LHCN-M2 (cell line): ENCODE results near the gene TRPM8. TPM values are rescaled to one million over a fixed set of nuclear protein-coding genes. Genes with fewer than 3 reads are reported as not detected.
"Not testable (repeated sequence)": the region's sequence is repeated elsewhere in the genome, so short reads cannot be mapped to it uniquely, and the experiment has no call there.

Experiments used
- DNase-seq: peaks from one replicate; pipeline ENCODE4 v3.0.0-alpha.2; 2012; ENCODE audit warnings: low read depth
- total RNA-seq: library from RNA; depleted of rRNA; stranded (reverse); fragments of >200 nt; gene quantifications from 2 replicates; pipeline ENCODE4 v1.2.3, GENCODE V29; 2014

The TRPM8 gene
- total RNA-seq, 1 experiment from 2014 or later = 0.80 TPM

- DNase-seq = no peak
These were observed 18.9 kb downstream of the TRPM8 start for GRCh38 chr2:233936089-233936488.

DNA sequence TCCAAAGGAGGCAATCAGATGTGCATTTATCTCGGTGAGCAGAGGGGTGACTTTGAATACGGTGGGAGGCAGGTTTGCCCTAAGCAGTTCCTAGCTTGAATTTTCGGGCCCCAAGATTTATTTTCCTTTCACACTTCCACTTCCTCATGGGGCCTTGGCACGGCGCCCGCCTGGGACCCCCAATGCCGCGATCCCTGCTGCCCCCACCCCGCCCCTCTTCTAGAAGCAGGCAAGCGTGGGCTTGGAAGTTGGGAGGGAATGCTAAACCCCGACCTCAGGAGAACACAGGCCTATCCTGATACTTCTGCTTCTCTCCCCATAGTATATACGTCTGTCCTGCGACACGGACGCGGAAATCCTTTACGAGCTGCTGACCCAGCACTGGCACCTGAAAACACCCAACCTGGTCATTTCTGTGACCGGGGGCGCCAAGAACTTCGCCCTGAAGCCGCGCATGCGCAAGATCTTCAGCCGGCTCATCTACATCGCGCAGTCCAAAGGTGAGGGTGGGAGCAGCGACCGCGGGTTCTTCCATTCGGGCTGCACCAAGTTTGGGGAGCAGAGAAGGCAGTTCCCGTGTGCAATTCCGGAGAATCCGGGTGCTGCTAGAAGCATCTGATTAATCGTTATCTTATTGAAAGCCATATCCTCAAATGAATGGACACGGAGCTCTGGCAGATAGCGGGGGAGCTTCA, 21.6 kb downstream of the TRPM8 start:
- DNase-seq = peak; percentile 8

GRCh38 chr2:233940376-233941276, 23.5 kb downstream of the TRPM8 start:
- DNase-seq = no peak

DNA sequence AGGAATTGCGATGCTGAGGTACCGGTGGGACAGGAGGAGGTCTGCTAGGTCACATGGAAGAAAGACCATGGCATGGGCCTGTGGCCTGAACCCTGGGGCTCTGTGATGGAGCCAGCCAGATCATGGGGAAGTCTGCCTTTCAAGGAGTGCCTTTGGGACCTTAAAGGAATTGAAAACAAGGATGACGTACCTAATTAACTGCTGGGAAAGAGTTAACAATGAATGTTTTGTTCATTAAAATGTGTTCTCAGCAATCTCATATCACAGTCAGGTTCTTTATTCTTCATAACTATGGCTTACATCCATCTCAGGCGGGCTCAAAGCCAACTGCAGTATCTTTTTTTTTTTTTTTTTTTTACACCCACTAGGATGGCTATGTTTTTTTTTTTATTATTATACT, 25.6 kb downstream of the TRPM8 start:
- DNase-seq = no peak

DNA sequence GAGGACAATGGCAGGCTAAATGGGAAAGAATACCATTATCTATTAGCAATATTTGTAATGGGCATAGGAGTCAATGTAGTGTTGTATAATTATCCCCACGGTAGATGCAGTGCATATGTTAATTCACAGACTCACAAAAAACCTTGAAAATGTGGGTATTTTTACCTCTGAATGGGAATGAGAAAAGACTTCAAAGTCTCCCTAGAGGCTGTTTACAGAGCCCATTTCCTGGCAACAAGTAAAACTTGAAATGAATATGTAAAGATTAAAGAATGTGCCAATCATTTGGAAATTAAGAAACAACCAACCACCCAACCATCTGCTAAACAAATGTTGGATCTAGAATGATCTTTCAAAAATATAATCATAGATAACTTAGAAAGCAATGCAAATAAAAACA, 27.1 kb downstream of the TRPM8 start:
- no peak for DNase-seq

DNA sequence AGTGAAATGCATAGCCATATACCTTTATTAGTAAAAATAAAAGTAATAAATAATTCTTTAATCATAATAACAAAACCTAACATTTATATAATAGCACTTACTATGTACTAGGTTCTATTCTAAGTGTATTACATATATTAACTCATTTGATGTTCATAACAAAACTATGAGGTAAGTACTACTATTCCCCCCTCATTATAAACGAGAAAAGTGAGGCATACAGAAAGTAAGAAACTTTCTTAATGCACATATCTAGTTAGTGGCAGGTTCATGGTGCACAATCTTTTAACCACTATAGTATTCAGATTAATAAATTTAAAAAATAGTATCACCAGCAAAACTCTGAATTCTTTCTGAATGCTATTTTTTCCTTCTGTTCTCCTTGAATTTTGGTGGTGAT, 27.5 kb downstream of the TRPM8 start:
- no peak for DNase-seq

- DNase-seq = no peak
These were observed 28.0 kb downstream of the TRPM8 start for GRCh38 chr2:233945146-233945545.

- DNase-seq = peak; percentile 17
These were observed 33.1 kb downstream of the TRPM8 start for GRCh38 chr2:233950078-233950825.

DNA sequence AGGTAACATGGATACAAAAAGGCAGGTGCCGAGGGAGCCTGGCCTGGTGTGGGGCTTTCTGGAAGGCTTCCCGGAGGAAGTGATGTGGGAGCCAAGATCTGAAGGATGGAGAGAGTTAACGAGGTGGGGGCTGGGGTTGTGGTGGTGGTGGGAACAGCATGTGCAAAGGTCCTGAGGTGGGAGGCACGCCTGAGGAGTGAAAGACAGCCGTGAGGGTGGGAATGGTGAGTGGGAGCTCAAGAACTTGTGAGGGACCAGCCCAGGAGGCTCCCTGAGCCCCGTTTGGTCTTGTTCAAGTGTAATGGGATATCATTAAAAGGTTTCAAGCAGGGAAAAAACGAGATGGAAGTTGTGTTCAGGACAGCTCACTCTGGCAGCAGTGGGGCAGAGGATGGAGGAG, 35.2 kb downstream of the TRPM8 start:
- DNase-seq = no peak

- no peak for DNase-seq
These were observed 36.1 kb downstream of the TRPM8 start for GRCh38 chr2:233953087-233953801.

GRCh38 chr2:233960203-233960602, 43.0 kb downstream of the TRPM8 start:
- DNase-seq = no peak

DNA sequence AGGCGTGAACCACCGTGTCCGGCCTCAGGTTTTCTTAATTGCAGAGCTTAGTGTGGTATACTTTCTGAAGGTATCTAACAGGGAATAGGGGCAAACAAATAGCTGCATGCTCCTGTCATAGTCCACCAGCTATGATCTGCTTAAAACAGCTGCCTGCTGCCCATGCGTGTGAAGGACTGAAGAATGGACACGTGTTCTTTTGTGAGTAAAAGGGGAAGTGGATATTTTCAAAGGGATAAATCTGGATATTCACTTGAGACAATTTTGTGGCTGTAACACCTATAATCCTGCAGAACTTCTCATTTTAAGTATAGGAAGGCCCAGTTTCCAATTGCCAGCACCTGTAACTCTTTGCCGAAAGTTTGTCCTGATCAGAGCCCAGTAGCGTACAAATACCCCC, 44.7 kb downstream of the TRPM8 start:
- no peak for DNase-seq

DNA sequence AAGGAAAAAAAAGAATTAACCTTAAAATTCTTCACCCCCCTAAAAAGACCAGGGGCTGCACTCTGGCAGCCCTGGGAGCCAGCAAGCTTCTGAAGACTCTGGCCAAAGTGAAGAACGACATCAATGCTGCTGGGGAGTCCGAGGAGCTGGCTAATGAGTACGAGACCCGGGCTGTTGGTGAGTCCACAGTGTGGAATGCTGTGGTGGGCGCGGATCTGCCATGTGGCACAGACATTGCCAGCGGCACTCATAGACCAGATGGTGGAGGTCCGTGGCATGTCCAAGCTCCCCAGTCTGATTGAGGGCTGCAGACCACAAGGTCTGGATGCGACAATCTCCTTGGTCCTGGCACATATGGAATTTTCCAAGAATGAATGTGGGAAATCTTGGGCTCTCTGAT, 47.4 kb downstream of the TRPM8 start:
- DNase-seq = peak; percentile 83

GRCh38 chr2:233965032-233965603, 47.9 kb downstream of the TRPM8 start:
- peak; percentile 79 for DNase-seq

DNA sequence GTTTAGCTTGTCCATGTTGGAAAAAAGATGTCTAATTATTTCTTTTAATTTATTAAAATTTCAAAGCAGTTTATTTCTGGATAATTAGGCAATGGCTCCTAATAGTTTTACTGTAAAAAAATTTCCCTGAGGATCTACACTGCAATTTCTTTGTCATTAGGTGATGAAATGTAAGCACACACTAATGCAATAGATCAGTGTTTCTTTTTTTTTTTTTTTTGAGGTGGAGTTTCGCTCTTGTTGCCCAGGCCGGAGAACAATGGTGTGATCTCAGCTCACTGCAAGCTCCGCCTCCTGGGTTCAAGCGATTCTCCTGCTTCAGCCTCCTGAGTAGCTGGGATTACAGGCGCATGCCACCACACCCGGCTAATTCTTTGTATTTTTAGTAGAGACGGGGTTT, 48.5 kb downstream of the TRPM8 start:
- DNase-seq = not testable (repeated sequence)

- DNase-seq = peak; percentile 73
These were observed 49.2 kb downstream of the TRPM8 start for GRCh38 chr2:233966388-233966787.

DNA sequence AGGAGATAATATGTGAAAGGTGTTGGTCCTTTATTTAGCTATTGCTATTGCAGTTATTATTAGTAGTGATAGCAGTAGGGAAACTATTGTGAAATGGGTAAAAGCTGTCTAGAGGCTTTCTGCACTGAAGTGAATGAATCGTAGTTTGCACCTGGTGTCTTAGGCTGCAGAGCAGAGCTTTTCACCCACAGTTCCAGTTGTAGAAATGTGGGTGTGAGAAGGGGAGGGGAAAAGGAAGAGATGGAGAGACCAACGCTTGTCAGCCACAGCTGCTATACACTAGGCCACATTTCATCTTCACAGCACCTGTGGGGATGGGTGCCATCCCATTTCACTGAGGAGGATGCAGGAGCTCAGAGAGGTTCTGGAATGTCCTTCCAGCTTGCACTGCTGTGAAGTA, 50.0 kb downstream of the TRPM8 start:
- peak; percentile 57 for DNase-seq

- no peak for DNase-seq
These were observed 51.4 kb downstream of the TRPM8 start for GRCh38 chr2:233968556-233968955.

DNA sequence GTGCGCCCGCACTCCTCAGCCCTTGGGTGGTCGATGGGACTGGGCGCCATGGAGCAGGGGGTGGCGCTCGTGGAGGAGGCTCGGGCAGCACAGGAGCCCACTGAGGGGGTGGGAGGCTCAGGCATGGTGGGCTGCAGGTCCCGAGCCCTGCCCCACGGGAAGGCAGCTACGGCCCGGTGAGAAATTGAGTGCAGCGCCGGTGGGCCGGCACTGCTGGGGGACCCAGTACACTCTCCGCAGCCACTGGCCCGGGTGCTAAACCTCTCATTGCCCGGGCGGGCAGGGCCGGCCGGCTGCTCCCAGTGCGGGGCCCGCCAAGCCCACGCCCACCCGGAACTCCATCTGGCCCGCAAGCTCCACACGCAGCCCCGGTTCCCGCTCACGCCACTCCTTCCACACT, 55.3 kb downstream of the TRPM8 start:
- not testable (repeated sequence) for DNase-seq

GRCh38 chr2:233972941-233973575, 55.9 kb downstream of the TRPM8 start:
- no peak for DNase-seq

DNA sequence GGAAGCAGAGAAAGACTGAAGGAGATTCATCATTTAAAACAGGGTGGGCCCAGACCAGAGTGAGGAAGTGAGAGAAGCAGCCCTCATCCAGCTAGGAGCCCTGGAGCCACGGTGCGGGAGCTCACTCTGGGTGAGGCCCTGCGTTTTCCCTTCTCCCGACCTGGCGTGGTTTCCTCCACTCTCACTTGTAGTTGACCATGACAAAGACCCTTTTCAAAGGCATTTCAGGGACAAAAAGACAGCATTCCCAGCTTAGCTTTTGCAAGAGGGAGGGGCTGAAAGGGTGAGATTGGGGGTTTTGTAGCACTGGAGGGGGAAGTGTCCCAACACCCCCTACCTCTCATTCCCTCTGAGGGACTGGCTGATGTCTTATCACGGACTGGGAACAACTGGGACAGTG, 56.6 kb downstream of the TRPM8 start:
- DNase-seq = no peak
